Activated CD8-positive, alpha-beta T cell treated with anti-CD3 and anti-CD28 coated beads for 36 hours (primary cell): ENCODE measurements around the gene TMCC1. TPM values are rescaled to one million over a fixed set of nuclear protein-coding genes. Genes with fewer than 3 reads are reported as not detected.
A peak's percentile ranks its signal among the peaks of the same experiment; 100 is the strongest.
"Not testable (repeated sequence)": the region's sequence is repeated elsewhere in the genome, so short reads cannot be mapped to it uniquely, and the experiment has no call there.

Experiments
- ATAC-seq: fragments of 200-7000 bp; cut with Tn5 transposase; one replicate; pipeline ENCODE4 v1.10.0; 2021; ENCODE audit warnings: mild to moderate bottlenecking, moderate library complexity
- CTCF ChIA-PET: fragments of 350-600 bp; sonication (Branson Sonifier 250); formaldehyde crosslinking; loops from one replicate; lab custom pipeline; 2021; ENCODE audit warnings: antibody characterized with exemption; lab: Charles Lee
- POLR2A ChIA-PET: fragments of 350-600 bp; sonication (Branson Sonifier 250); formaldehyde crosslinking; loops from one replicate; lab custom pipeline; 2021; ENCODE audit warnings: antibody characterized with exemption; lab: Charles Lee
- DNase-seq: peaks from one replicate; pipeline ENCODE4 v3.0.0-alpha.2; 2020
- H3K27ac Mint-ChIP-seq: one replicate; pipeline ENCODE4 v1.8.0; 2021; ENCODE audit warnings: mild to moderate bottlenecking, mixed read lengths
- H3K27me3 Mint-ChIP-seq: one replicate; pipeline ENCODE4 v1.8.0; 2021; ENCODE audit warnings: mixed read lengths
- H3K36me3 Mint-ChIP-seq: one replicate; pipeline ENCODE4 v1.8.0; 2021; ENCODE audit warnings: low read depth, mixed read lengths
- H3K4me1 Mint-ChIP-seq: one replicate; pipeline ENCODE4 v1.8.0; 2021; ENCODE audit warnings: low read depth, mixed read lengths
- H3K4me3 Mint-ChIP-seq: one replicate; pipeline ENCODE4 v1.8.0; 2021; ENCODE audit warnings: mild to moderate bottlenecking, moderate library complexity, mixed read lengths
- H3K9me3 Mint-ChIP-seq: one replicate; pipeline ENCODE4 v1.8.0; 2021; ENCODE audit warnings: mixed read lengths
- intact Hi-C: fragments of 100-400 bp; cut with micrococcal nuclease; formaldehyde crosslinking; loops from one replicate; pipeline ENCODE4 v1.10.0; 2022
- total RNA-seq, 2 experiments: library from RNA; stranded (reverse); gene quantifications; one replicate each; pipeline ENCODE4 v1.2.3, GENCODE V29; 2021
- TF ChIP-seq, protein P1 (sequence below): fragments of 200-600 bp; IDR thresholded peaks from one replicate; pipeline ENCODE4 v1.8.0; 2022; ENCODE audit warnings: antibody characterized with exemption, mild to moderate bottlenecking

Gene TMCC1
- total RNA-seq, 2 experiments from 2014 or later: 14.1 to 18.0 TPM

DNA sequence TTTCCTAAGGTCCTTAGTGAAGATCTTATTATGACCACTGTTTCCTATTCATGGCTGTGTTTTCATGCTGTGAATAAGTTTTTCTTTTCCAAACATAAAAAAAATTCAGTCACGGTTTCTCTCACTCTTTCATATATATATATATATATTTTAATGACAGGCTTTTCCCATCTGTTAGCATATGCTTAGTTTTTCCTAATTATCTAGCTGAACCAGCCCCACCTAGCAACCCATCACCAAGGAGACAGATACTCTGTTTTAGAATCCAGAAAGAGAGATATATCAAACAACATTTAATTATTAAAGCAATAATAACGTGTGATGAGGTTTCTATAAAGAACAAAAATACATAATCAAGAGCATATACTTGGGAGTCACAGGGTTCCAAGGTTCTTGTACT, 58.3 kb downstream of the TMCC1 start:
- H3K4me3 Mint-ChIP-seq: no peak overlapping the region
- H3K9me3 Mint-ChIP-seq: no peaks in the 10 kb centered on the region
- ATAC-seq: no peak
- peaks cover 2% of the 10 kb centered on the region for H3K36me3 Mint-ChIP-seq
- peaks cover 7% of the 10 kb centered on the region for H3K4me1 Mint-ChIP-seq
- H3K27ac Mint-ChIP-seq: no peak overlapping the region
- TF ChIP-seq, protein P1, sequence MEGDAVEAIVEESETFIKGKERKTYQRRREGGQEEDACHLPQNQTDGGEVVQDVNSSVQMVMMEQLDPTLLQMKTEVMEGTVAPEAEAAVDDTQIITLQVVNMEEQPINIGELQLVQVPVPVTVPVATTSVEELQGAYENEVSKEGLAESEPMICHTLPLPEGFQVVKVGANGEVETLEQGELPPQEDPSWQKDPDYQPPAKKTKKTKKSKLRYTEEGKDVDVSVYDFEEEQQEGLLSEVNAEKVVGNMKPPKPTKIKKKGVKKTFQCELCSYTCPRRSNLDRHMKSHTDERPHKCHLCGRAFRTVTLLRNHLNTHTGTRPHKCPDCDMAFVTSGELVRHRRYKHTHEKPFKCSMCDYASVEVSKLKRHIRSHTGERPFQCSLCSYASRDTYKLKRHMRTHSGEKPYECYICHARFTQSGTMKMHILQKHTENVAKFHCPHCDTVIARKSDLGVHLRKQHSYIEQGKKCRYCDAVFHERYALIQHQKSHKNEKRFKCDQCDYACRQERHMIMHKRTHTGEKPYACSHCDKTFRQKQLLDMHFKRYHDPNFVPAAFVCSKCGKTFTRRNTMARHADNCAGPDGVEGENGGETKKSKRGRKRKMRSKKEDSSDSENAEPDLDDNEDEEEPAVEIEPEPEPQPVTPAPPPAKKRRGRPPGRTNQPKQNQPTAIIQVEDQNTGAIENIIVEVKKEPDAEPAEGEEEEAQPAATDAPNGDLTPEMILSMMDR: no peak
- ChIA-PET CTCF (interaction anchor here (1.1 kb wide), 1 partner anchor 186 kb away, joined by 3 read pairs; no protein-coding TSS in a partner anchor), POLR2A (no interaction called here)
- DNase-seq: no peak
- H3K27me3 Mint-ChIP-seq: no peaks in the 10 kb centered on the region
- intact Hi-C loops: no loop called here

DNA sequence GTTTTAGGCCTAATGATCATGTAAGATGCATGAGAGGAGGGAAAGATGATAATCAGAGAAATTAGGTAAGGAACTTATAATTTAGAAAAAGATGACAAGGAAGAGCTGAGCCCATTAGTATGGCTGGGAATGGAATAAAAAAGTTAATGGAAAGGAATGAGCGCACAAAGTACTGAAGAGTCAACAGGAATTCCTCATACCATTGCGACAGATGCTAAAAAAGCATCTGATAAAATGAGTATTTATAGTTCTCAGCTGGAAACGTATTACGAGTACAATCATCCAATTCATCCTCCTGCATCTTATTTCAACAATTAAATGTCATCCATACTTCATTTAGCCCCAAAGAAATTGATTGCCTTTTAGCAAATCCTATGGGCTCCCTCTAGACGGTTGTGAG, 58.9 kb downstream of the TMCC1 start:
- H3K4me1 Mint-ChIP-seq: peaks cover 7% of the 10 kb centered on the region
- TF ChIP-seq, protein P1: no peak
- no peak for DNase-seq
- ChIA-PET CTCF (interaction anchor here (1.1 kb wide), 1 partner anchor 185 kb away, joined by 3 read pairs; no protein-coding TSS in a partner anchor), POLR2A (no interaction called here)
- intact Hi-C loops: no loop called here
- no peak overlapping the region for H3K27ac Mint-ChIP-seq
- no peaks in the 10 kb centered on the region for H3K27me3 Mint-ChIP-seq
- H3K36me3 Mint-ChIP-seq: no peaks in the 10 kb centered on the region
- no peak for ATAC-seq
- H3K4me3 Mint-ChIP-seq: no peak overlapping the region
- H3K9me3 Mint-ChIP-seq: no peaks in the 10 kb centered on the region

DNA sequence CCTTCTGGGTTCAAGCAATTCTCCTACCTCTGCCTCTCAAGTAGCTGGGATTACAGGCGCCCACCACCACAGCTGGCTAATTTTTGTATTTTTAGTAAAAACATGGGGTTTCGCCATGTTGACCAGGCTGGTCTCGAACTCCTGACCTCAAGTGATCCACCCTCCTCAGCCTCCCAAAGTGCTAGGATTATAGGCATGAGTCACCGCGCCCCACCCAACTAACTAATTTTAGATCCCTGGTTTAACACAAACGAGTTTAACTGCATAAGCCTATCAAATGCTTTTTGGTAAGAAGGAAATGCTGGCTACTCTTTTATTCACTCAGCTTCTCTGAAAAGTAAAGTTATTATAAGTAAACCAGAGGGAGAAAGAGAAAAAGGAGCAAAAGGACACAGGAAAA, 61.6 kb downstream of the TMCC1 start:
- POLR2A ChIA-PET, H3K36me3 Mint-ChIP-seq, H3K27me3 Mint-ChIP-seq, intact Hi-C loops, H3K27ac Mint-ChIP-seq, H3K4me3 Mint-ChIP-seq, ATAC-seq, H3K9me3 Mint-ChIP-seq, DNase-seq: not testable (repeated sequence)
- H3K4me1 Mint-ChIP-seq: peaks cover 14% of the 10 kb centered on the region
- CTCF ChIA-PET: interaction anchor here (0.9 kb wide), 1 partner anchor 16 kb away, joined by 3 read pairs; no protein-coding TSS in a partner anchor

DNA sequence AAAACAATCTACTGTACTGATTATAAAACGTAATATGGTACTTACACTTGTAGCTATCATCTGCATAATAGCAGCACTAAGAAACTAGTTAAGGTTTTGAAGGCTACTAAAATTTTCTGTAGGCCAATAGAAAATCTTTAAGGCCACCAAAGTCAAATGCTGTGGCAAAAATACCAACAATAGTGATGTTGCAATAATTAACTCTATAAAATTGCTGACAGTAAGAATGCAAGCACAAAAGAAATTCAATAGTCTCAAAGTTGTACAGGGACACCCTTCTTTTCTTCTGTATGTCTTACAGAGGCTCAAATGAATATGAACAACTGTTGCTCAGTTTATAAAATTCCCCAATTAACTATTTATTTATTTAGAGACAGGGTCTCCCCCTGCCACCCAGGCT, 62.0 kb downstream of the TMCC1 start:
- DNase-seq (no peak), ATAC-seq (no peak)
- intact Hi-C loops: no loop called here
- ChIA-PET CTCF (interaction anchor here (0.9 to 1.2 kb wide), 3 partner anchors 16 to 183 kb away, joined by 3 to 6 read pairs (median 3); no protein-coding TSS in a partner anchor), POLR2A (interaction anchor here (0.6 kb wide), 1 partner anchor 17 kb away, joined by 3 read pairs; no protein-coding TSS in a partner anchor)
- Mint-ChIP-seq H3K27ac (no peak overlapping the region), H3K4me1 (peaks cover 14% of the 10 kb centered on the region), H3K4me3 (no peak overlapping the region), H3K36me3 (no peaks in the 10 kb centered on the region), H3K9me3 (no peaks in the 10 kb centered on the region), H3K27me3 (no peaks in the 10 kb centered on the region)
- TF ChIP-seq, protein P1: no peak

DNA sequence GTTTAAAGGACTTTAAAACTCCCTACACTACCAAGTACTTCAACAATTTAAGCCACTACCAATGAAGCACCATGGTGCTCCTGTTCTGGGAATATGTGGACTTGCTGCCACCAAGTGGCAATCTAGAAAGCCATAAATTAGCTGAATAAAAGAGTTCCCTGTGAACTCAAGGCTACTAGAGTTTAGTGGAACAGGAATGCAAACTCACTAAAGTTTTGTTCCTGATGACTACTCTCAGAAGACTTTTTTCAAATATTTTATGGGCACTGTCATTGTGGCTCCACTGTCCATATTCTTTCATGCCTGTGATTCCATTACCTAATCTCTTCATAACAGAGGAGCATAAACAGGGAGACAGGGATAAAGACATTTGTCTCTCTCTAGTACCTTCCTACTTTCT, 63.9 kb downstream of the TMCC1 start:
- no peak overlapping the region for H3K4me3 Mint-ChIP-seq
- H3K27ac Mint-ChIP-seq: no peak overlapping the region
- ATAC-seq (peak; percentile 41), DNase-seq (peak; percentile 32)
- no peaks in the 10 kb centered on the region for H3K36me3 Mint-ChIP-seq
- H3K9me3 Mint-ChIP-seq: no peaks in the 10 kb centered on the region
- ChIA-PET POLR2A (no interaction called here), CTCF (interaction anchor here (0.6 to 5.8 kb wide), 9 partner anchors 17 to 202 kb away, joined by 3 to 46 read pairs (median 3); no protein-coding TSS in a partner anchor)
- intact Hi-C loops: loop anchor here (2.0 to 5.0 kb wide), 4 partner anchors 103 to 339 kb away; no protein-coding TSS in a partner anchor
- H3K4me1 Mint-ChIP-seq: peaks cover 15% of the 10 kb centered on the region
- TF ChIP-seq, protein P1: peak; percentile 41
- no peaks in the 10 kb centered on the region for H3K27me3 Mint-ChIP-seq
